HG02938 (cell line): ENCODE data around the gene NRG3.
"Not testable (repeated sequence)": the region's sequence is repeated elsewhere in the genome, so short reads cannot be mapped to it uniquely, and the experiment has no call there.

Experiments used
- ATAC-seq: cut with Tn5 transposase; IDR thresholded peaks from one replicate; pipeline ENCODE4 v1.9.1; 2021; ENCODE audit warnings: mild to moderate bottlenecking, moderate library complexity; ENCODE audit not compliant: unreplicated experiment

Gene NRG3

DNA sequence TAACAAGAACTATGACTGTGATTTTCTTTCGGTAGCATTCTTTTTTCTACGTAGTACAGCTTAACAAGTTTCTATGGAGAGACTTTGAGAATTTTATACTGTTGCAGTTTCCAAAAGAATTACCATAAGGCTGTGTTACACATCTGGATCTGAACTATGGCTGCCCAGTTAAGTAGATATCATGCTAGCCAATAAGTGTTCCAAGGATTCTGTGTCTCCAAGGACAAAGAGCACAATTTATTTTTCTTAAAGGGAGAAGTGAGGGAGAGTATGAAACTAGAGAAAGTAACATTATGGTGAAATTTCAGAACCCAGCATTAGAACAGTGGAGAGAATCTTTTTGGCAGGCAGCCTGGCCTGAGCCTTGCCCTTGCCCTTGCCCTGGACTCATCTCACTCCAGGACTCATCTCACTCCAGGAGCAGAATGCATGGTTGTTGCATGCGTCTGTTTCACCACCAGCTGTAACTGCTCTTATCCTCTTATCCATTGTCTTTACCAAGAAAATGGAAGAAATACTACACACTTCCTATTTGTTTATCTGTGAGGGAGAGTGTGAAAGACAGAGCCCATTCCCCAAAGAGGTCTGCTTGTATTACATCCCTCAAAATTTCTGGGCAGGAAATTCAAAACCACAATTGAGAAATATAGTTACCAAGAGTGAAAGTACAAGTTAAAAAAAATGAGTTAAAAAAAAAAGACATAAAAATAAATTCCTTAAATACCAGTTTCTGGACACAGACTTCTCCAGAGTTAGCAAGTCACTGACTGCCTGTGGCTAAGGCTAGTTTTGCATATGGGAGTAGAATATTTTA is 1067.5 kb downstream of the NRG3 start:
- no peak for ATAC-seq

DNA sequence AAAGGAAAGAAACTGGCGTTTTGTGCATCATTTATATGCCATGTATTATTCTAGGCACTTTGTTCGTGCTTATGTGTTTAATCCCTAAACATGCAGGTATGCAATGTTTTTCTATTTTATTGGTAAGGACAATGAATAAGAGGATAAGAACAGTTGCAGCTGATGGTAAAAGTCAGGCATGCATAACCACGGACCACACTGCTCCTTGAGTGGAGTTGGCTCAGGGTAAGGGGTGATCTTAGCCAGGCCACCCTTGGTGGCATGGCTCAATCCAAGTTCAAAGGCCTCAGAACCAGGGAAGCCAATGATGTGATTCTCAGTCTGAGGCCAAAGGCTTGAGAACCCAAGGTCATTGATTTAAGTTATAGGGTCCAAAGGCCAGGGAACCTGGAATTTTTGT is 1068.1 kb downstream of the NRG3 start:
- ATAC-seq: no peak

DNA sequence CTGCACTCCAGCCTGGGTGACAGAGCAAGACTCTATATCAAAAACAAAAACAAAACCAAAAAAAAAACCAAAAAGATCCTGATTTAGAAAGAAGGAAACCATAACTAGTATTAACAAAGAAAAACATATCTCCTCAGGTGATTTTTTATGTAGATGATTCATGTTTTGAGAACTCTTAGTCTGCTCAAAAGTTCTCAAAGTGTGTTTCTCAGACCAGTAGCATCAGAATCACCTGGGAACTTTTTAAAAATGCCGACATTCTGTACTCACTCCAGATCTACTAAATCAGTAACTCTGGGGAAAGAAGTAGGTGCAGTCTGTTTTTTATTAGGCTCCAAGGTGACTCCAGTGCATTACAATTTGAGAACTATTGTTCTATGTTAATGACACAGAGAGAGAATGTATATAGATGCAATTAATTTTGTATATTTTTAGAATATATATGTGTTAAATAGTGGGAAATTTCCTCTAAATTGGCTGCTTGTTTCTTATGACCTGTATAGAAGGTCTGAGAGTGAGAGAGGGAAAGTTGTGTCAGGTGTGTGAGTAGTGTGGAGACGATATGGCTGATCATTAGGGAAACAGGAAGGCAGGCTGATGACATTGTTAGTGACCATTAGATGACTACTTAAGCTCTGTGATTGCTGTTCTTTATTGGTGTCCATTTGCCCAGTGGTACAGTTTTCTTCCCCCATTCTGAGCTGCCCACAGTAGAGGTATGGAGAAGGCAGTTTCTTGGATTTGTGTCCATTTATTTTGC is 1075.0 kb downstream of the NRG3 start:
- ATAC-seq: no peak

- no peak for ATAC-seq
Measured at GRCh38 chr10:82953331-82953730, 1078.3 kb downstream of the NRG3 start.

DNA sequence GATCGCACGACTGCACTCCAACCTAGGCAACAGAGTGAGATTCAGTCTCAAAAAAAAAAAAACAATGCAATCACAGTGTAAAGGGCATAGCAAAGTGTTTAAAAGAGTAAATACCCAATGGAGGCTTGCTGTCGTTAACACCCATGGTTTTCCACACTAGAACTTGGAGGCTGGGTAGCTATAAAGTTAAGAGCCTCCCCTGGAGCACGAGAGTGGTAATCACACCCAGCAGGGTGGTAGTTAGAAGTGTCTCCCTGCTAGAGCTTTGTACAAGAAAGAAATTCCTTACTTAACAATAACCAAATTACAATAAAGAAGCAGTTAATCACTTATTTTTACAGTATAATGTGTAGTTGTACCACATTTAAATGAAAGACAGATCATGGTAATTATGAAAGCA is 1078.9 kb downstream of the NRG3 start:
- no peak for ATAC-seq

DNA sequence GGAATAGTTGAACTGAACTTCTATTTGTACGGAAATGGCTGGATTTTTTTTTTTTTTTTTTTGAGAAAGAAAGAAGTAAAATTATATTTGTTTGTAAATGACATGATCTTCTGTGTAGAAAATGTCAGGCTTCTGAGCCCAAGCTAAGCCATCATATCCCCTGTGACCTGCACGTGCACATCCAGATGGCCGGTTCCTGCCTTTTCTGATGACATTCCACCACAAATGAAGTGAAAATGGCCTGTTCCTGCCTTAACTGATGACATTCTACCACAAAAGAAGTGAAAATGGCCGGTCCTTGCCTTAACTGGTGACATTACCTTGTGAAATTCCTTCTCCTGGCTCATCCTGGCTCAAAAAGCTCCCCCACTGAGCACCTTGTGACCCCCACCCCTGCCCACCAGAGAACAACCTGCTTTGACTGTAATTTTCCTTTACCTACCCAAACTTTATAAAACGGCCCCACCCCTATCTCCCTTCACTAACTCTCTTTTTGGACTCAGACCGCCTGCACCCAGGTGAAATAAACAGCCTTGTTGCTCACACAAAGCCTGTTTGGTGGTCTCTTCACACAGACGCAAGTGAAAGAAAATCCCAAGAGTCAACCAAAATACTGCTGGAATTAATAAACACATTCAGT is 1085.5 kb downstream of the NRG3 start:
- ATAC-seq: not testable (repeated sequence)

- no peak for ATAC-seq
Measured at GRCh38 chr10:82961864-82962263, 1086.9 kb downstream of the NRG3 start.

- ATAC-seq: no peak
Measured at GRCh38 chr10:82966130-82966529, 1091.1 kb downstream of the NRG3 start.

DNA sequence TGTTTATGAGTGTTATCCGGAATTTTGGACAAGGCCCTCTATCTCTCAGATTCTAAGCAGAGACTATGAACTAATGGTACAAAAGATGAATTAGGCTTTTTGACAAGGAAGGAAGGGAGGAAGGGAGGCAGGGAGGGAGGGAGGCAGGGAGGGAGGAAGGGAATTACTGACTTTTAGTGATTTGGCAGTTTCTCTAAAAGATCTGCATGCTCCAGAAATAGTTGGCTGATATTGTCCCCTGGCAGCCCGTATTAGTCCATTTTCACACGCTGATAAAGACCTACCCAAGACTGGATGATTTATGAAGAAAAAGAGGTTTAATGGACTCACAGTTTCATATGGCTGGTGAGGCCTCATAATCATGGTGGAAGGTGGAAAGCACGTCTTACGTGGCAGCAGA is 1093.5 kb downstream of the NRG3 start:
- no peak for ATAC-seq

DNA sequence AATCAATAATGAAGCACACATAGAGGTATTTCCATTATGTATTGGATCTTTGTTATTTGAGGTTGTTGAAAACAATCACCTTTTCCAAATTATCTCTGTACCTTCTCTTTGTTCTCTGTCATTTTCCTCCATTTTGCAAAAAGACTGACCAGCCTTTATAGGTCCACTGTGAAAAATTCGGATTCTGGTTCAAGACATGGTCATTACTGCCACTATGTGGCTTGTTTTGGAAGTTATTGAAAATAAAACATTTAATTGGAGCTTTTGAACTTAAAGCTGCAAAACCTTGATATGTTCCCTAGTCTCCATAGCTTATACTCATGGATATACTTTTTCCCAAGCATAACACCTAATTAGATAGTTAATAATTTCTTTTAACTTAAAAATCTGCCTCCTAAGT is 1094.4 kb downstream of the NRG3 start:
- no peak for ATAC-seq

DNA sequence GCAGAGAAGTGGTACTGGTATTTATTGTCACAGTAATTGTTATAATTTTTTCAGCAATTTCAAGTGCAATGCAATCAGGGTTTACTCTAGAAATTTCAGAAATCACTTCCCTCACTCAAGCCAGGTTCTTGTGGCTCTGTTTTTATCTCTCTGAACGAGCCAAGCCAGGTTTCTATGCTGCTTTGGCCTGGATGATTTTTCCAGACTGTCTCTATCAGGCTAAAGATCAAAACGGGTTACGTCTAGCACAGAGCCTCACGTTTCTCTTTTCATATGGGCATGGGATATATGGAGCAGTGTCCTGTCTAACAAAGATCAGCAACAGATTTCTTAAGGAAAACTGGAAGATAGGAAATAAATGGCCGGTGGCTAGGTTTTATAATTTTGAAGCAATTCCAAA is 1105.3 kb downstream of the NRG3 start:
- no peak for ATAC-seq

- ATAC-seq: no peak
Measured at GRCh38 chr10:82981137-82981723, 1106.2 kb downstream of the NRG3 start.

DNA sequence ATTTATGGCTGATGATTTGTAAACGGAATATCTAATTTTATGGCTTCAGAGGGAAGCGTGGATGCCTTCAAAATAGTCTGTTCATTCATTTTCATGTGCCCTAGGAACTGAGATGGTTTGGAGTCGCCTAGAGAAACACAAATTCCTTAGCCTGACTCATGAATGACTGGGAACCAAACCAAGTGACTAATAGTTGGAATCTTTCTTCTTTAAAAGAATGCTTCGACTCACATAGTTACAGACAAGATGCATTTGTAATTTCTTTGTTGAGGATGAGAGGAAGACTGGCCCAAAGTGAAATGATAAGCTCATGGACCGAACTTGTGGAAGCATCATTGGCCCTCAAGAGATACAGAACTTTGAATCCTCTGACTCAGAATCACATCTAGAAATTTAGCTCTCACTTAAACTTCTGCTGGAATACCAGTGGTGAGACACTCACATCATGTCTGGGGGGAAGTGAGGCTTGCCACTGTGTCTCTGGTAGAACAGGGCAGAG is 1107.2 kb downstream of the NRG3 start:
- no peak for ATAC-seq

- no peak for ATAC-seq
Measured at GRCh38 chr10:82986216-82986615, 1111.2 kb downstream of the NRG3 start.

DNA sequence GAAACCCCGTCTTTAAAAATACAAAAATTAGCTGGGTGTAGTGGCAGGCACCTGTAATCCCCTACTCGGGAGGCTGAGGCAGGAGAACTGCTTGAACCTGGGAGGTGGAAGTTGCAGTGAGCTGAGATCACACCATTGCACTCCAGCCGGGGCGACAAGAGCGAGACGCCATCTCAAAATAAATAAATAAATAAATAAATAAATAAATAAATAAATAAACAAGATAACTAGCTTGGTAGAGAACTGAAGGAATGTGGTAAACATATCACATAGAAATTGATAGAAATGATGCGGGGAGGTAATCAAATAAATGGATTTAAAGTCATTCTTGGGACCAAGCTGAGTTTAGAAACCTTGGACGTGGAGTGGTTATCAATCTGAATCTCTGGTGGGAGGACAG is 1131.5 kb downstream of the NRG3 start:
- not testable (repeated sequence) for ATAC-seq

- no peak for ATAC-seq
Measured at GRCh38 chr10:83007510-83007909, 1132.5 kb downstream of the NRG3 start.

GRCh38 chr10:83012866-83013265 is 1137.9 kb downstream of the NRG3 start:
- ATAC-seq: no peak

- ATAC-seq: no peak
Measured at GRCh38 chr10:83017076-83017867, 1142.3 kb downstream of the NRG3 start.

- ATAC-seq: no peak
Measured at GRCh38 chr10:83023662-83024061, 1148.7 kb downstream of the NRG3 start.
